Measurements from ENCODE around the gene FAM163A. TPM values are rescaled to one million over a fixed set of nuclear protein-coding genes. Genes with fewer than 3 reads are reported as not detected.

Gene FAM163A
- total RNA-seq, 2 experiments from 2014 or later, result 0.08 to 0.17 TPM

GRCh38 chr1:179798213-179798863 lies 55.2 kb downstream of the FAM163A start:
- H3K4me1 Mint-ChIP-seq (ENCODE audit: low read depth), result no peaks in the 10 kb centered on the region
- H3K9me3 ChIP-seq (ENCODE audit: control insufficient read depth in 1 of 2, insufficient read depth in 1 of 2, low read length in 2 of 2), result no peaks in the 10 kb centered on the region
- no peak overlapping the region for H3K4me3 ChIP-seq (ENCODE audit: low read length)
- no peaks in the 10 kb centered on the region for H3K36me3 ChIP-seq (ENCODE audit: insufficient read depth, low read length)
- H3K36me3 Mint-ChIP-seq (ENCODE audit: low read depth), result no peaks in the 10 kb centered on the region
- H3K27ac ChIP-seq (ENCODE audit: low read depth in 1 of 2, low read length in 2 of 2), result no peak overlapping the region
- H3K27ac Mint-ChIP-seq, result no peak overlapping the region
- ATAC-seq (ENCODE audit: poor library complexity) (no peak), DNase-seq (no peak)
- no peak overlapping the region for H3K4me3 Mint-ChIP-seq
- no peak for TF ChIP-seq CTCF (IDR thresholded peaks at IDR 0.05)
- H3K27me3 ChIP-seq (ENCODE audit: control insufficient read depth in 1 of 2, insufficient read depth in 2 of 2, low read length in 2 of 2), result no peaks in the 10 kb centered on the region
- intact Hi-C loops (cut with DNase I, micrococcal nuclease), result no loop called here
- POLR2A ChIA-PET, result no interaction called here
- CTCF ChIA-PET, result no interaction called here
- no peaks in the 10 kb centered on the region for H3K9me3 Mint-ChIP-seq
- no peaks in the 10 kb centered on the region for H3K4me1 ChIP-seq (ENCODE audit: insufficient read depth, low read length)
- no peaks in the 10 kb centered on the region for H3K27me3 Mint-ChIP-seq

GRCh38 chr1:179798864-179799516 lies 55.9 kb downstream of the FAM163A start:
- H3K4me3 ChIP-seq (ENCODE audit: low read length), result no peak overlapping the region

GRCh38 chr1:179800481-179800880 lies 57.4 kb downstream of the FAM163A start:
- Histone ChIP-seq H3K36me3 (ENCODE audit: insufficient read depth, low read length) (no peaks in the 10 kb centered on the region), H3K4me1 (ENCODE audit: insufficient read depth, low read length) (no peaks in the 10 kb centered on the region), H3K4me3 (ENCODE audit: low read length) (no peak overlapping the region), H3K27me3 (ENCODE audit: control insufficient read depth in 1 of 2, insufficient read depth in 2 of 2, low read length in 2 of 2) (no peaks in the 10 kb centered on the region), H3K9me3 (ENCODE audit: control insufficient read depth in 1 of 2, insufficient read depth in 1 of 2, low read length in 2 of 2) (no peaks in the 10 kb centered on the region), H3K27ac (ENCODE audit: low read depth in 1 of 2, low read length in 2 of 2) (no peak overlapping the region)
- Mint-ChIP-seq H3K9me3 (no peaks in the 10 kb centered on the region), H3K36me3 (ENCODE audit: low read depth) (no peaks in the 10 kb centered on the region), H3K27me3 (no peaks in the 10 kb centered on the region), H3K27ac (no peak overlapping the region), H3K4me1 (ENCODE audit: low read depth) (no peaks in the 10 kb centered on the region), H3K4me3 (no peak overlapping the region)
- ATAC-seq (ENCODE audit: poor library complexity) (no peak), DNase-seq (no peak)
- POLR2A ChIA-PET, result no interaction called here
- CTCF ChIA-PET, result no interaction called here
- no peak for TF ChIP-seq CTCF (IDR thresholded peaks at IDR 0.05)
- intact Hi-C loops (cut with DNase I, micrococcal nuclease), result loop anchor here in 1 of 2 experiments (10.0 kb wide), 1 partner anchor 546 kb away; no protein-coding TSS in a partner anchor

More at GRCh38 chr1:179798864-179799516, 55.9 kb downstream of the FAM163A start:
- Histone ChIP-seq H3K9me3 (ENCODE audit: control insufficient read depth in 1 of 2, insufficient read depth in 1 of 2, low read length in 2 of 2) (no peaks in the 10 kb centered on the region), H3K4me1 (ENCODE audit: insufficient read depth, low read length) (no peaks in the 10 kb centered on the region), H3K27ac (ENCODE audit: low read depth in 1 of 2, low read length in 2 of 2) (no peak overlapping the region), H3K36me3 (ENCODE audit: insufficient read depth, low read length) (no peaks in the 10 kb centered on the region), H3K27me3 (ENCODE audit: control insufficient read depth in 1 of 2, insufficient read depth in 2 of 2, low read length in 2 of 2) (no peaks in the 10 kb centered on the region)
- ChIA-PET CTCF (interaction anchor here (0.9 kb wide), 1 partner anchor 16 kb away, joined by 3 read pairs; no protein-coding TSS in a partner anchor), POLR2A (no interaction called here)
- no peaks in the 10 kb centered on the region for H3K4me1 Mint-ChIP-seq (ENCODE audit: low read depth)
- intact Hi-C loops (cut with DNase I, micrococcal nuclease), result no loop called here
- no peak for ATAC-seq (ENCODE audit: poor library complexity)
- no peak for DNase-seq
- no peaks in the 10 kb centered on the region for H3K27me3 Mint-ChIP-seq
- H3K27ac Mint-ChIP-seq, result no peak overlapping the region
- no peak overlapping the region for H3K4me3 Mint-ChIP-seq
- no peak for TF ChIP-seq CTCF (IDR thresholded peaks at IDR 0.05)
- H3K9me3 Mint-ChIP-seq, result no peaks in the 10 kb centered on the region
- H3K36me3 Mint-ChIP-seq (ENCODE audit: low read depth), result no peaks in the 10 kb centered on the region
